ENCODE measurements around the gene SLC27A5.
A peak's percentile ranks its signal among the peaks of the same experiment; 100 is the strongest.

- TF ChIP-seq POLR2A (IDR thresholded peaks at IDR 0.05) (peak; percentile 93 to 99), CTCF (IDR thresholded peaks at IDR 0.05) (peak in 2 of 5 experiments; percentile 49 to 62)
Measured at GRCh38 chr19:58543826-58544590, 32.2 kb upstream of the SLC27A5 start, which contains the start of gene TRIM28.

All from tibial nerve (tissue), 3 donors.